ENCODE data around the gene SLC38A2.
A peak's percentile ranks its signal among the peaks of the same experiment; 100 is the strongest.

The SLC38A2 gene

DNA sequence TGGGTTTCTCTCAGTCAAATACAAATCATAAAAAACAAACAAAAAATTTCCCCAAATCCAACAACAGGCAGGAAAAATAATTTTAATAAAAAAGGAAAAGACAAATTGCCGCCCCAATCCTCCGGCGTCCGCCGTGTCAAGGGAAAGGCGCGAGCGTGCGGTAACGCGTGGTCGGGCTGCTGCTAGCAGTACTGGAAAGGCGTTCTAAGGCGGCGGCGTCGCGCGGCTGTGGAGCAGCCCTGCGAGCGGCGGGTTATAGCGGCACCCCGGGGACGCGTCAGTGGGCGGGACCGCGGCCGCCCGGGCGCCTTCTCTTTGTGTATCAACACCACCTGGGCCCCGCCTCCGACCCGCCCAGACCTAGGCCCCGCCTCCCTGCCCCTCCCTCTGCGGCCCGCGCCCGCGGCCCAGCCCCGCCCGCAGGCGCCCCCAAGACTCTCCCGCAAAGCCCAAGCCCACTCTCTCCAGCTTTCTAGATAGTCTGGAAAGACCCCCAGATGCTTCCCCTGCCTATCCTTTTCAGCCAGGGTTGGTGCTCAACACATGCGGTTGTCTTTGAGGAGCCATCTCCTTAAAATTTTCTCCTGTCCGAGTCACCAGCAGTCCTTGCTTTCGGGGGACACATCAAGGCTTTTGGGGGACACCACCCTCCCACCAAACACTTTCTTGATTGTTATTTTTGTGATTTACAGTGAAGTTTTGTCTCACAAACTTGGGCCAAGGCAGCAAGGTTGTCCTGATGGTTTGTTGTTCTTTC lies at the start of gene SLC38A2:
Gene SLC38A2, minus strand, starts transcription at position 230 of the 757 bp plus-strand sequence. CDS start 1,480 bp downstream, outside the sequence.
- DNase-seq: peak; percentile 97

DNA sequence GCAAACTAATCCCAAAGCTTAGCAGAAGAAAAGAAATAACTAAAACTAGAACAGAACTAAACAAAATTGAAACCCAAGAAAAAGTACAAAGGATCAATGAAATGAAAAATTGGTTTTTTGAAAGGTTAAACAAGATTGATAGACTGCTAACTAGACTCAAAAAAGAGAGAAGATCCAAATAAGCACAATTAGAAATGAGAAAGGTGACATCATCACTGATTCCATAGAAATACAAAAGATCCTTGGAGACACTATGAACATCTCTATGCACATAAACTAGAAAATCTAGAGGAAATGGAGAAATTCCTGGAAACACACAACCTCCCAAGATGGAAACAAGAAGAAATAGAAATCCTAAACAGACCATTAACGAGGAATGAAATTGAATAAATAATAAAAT lies 47.1 kb upstream of the SLC38A2 start:
- no peak for DNase-seq

DNA sequence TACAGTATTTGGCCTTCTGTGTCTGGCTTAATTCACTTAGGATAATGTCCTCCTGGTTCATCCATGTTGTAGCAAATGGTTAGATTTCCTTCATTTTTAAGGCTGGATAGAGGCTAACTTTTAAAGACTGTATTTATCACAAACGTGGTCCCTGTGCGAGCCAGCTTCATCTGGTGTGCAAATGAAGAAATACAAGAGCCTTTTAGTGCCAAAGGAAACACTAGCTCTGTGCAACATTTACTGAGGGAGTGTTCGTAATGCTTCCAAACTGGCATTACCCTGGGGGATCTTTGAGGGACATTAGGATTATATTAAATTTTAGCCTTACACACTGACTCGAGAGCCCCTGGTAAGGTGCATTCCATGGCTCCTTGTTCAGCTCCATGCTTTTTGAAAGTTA lies 43.0 kb upstream of the SLC38A2 start:
- no peak for DNase-seq

DNA sequence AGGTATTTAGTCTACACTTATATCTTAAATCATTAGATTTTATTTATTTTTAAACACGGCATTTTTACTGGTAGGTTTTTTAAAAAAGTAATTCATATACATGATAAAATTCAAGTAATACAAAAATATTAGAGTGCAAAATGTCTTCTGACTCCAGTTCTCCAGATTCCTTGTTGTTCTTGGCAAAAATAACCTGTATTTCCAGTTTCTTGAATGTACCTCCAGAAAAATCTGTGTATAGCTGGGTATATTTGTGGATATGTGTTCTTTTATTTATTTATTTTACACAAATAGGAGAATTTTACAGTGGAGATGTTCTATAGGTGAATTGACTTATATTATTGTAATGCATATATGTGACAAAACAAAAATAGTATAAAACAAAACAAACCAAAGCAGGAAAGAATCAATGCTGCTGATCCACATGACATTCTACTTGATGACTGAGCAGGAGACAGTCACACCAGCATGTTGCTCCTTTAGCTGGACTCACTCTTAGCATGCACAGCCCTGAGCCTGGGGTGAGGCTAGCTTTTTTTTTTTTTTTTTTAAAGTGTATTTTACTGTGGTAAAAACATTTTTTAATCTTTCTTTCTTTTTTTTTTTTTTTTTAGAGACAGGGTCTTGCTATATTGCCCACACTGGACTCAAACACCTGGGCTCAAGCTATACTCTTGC lies 42.2 kb upstream of the SLC38A2 start:
- DNase-seq: no peak

DNA sequence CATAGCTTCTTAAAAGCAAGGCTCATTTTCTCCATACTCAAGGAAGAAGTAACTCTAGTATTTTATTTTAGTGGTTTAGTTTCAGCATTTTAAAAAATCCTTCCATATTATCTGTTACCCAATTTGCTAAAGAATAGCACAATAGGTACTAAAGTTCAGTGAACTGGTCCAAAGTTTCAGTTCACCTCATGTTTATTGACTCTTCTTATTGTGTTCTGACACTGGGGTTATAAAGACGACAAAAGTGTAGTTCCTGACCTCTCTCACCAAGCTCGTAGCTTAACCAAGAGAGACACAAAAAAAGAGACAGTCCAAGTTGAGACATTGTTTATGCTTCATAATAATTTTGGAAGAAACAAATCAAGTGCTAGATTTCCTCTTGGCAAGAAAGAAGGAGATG lies 40.8 kb upstream of the SLC38A2 start:
- DNase-seq: no peak

DNA sequence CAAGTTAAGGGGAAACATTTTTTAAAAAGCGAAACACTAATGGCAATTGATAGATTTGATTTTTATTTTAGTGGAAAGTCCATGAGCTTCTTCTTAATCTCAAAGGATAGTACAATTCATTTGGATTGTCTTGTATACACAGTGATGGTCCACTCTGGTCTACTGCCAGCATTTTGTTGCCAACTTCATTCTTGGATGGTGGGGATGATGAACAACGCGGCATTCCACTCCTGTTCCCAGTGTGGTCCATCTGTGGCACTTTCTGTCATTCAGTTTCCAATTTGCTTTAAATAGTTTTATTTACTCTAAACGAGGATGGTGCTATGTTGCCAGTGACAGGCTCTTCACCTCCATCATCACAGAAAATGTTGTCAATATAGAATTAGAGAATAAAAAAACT lies 40.3 kb upstream of the SLC38A2 start:
- DNase-seq: no peak

DNA sequence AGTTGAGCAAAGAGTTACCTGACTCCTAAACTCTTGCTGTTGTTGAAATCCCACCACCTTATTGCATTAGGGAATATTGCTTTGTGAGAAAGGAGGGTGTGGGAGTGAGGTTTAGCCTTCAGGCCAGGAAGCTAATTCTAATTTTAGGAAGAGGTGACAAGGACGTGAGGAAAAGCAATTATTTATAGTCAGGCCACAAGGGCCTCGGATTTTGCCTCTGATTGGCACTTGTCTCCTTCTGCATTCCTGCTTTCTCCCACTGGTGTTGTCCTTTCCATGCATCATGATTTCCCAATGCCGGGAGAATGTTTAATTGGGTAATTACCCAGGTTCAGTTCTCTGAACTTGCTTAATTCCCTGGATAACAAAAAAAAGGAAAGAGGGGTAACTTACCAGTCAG lies 37.9 kb upstream of the SLC38A2 start:
- no peak for DNase-seq

DNA sequence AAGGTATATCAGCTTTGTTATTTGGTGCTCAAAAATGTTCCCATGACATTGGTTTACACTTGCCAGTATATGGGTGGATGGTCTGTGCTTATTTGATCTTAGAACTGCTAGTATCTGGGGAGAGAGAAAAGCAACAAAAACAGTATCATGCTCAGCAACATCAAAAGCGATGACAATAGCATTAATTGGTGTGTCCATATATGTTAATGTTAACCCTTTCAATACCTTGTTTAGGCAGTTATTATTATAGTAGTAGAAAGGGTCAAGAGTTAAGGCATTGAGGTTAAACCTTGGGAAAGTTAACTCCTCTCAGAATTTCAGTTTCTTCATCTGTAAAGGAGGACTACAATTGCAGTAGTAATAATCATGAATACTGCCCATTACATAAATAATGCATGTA lies 37.4 kb upstream of the SLC38A2 start:
- no peak for DNase-seq

DNA sequence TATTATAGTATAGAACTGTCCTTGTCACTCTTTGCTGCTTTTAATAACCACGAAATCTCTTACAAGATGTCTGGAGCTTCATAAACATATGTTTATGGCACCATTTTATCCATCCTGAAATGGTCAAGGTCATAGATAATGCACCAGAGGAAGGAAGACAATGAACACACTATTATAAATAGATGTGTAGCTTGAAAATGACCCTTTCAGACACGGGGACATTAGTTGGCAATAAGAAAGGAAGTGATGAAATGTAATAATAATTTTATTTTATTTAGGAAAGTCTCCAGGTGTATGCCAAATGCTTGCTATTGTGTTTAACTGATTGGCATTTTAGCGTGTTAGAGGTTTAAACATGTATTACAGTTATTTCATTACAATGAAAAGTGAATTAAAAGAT lies 36.8 kb upstream of the SLC38A2 start:
- no peak for DNase-seq

DNA sequence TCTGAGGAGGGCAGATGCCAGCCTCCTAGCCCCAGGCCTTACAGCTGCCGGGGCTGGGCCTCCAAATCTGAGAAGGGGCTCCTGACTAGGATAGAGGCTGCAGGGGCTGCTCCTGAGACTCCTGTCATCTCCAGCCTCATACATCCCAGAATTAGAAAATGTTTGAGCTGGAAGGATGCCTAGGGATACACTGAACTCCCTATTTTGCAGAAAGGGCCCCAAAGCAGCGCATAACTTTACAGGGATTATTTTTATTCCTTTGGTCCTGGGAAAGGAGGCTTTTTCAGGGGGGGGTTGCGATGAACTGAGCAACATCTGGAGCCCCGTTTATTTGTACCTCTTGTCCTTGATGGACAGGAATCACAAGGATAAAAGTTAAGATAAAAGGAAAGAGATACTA lies 35.9 kb upstream of the SLC38A2 start:
- no peak for DNase-seq

DNA sequence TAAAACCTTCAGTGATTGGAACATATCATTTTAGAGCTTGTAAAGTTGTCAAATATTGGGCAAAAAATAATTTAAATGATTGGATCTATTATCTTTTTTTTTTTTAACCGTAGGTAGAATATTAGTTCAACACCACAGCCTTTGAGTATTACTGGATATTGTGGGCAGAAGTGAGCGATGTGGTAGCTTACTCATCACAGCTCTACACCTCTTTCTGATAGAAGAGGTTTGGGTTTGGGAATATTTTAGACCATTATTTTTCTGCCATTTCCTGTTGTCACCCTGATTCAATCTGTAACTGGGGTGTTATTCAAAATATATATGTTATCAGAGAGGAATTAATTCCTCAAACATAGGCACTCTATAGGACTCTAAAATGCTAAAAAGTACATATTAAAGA lies 34.8 kb upstream of the SLC38A2 start:
- no peak for DNase-seq

DNA sequence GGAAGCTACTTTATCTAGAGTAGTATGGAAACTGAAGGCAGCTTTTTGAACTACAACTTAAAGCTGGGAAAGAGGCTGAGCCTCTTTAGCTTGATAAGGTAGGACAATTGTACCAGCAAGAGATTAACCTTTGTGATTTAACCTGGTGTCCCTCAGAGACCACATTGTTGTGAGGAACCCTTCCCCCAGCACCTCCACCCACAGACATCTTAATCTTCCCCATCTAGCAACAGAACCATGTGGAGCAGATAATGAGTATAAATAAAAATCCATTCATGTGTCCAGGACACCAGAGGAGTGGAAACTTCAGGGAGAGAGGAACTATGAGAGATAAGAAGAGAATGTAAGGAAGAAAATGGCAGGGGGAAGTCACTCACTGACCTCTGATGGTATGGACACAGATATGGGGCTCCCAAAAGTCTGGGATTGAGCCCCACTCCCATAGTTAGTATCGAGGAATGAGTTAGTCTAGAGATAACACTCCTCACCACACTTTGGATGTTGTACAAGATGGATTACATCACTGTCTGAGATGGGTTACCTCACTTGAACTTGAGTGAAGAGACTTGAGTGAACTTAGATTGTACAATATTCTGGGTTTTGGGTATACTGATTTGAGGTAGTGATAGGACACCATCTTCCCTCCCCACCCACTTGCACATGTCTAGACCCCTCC lies 33.9 kb upstream of the SLC38A2 start:
- DNase-seq: no peak

DNA sequence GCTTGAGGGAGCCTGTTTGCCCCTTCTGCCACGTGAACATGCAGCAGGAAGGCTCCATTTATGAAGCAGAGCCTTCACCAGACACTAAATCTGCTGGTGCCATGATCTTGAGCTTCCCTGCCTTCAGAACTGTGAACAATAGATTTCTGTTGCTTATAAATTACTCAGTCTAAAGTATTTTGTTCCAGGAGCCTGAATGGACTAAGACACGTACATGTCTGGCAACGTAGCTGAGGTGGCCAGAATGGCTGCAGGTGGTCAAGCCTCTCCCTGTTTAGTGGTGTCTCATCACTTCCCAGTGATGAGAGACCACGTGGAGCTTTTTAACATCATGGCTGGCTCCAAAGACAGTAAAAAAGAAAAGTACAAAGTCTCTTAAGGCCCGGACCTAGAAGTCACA lies 32.2 kb upstream of the SLC38A2 start:
- no peak for DNase-seq

DNA sequence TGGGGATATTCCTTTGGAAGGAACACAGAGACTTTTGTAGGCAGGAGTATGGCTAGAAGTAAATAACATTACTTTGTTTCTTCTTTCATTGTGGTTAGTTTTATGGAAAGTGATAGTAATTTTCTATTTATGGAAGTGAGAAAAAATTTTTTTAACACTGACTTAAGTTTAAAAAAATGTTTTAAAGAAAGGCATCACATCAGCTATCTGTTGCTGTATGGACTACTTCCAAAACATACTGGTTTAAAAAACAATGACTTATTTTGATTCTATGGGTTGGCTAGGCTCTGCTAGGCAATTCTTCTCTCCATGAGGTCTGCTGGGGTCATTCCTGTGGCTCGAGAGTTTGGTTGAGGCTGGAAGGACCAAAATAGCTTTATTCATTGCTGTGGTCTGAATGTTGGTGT lies 31.7 kb upstream of the SLC38A2 start:
- DNase-seq: no peak

DNA sequence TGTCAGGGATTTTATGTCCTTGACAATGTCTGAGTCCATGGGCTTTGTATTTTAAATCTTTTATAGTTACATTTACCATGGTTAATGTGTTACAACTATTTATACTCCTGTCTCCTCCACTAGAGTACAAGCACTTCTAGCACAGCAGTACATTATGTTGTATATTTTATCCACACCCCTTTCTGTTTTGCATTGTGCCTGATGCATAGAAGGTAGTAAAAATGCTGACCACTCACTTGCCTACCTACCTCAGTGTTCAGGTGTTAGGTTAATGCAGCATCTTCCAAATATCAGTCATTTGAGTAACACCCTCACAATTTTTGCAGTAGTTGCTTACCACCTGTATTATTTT lies 31.1 kb upstream of the SLC38A2 start:
- DNase-seq: no peak

DNA sequence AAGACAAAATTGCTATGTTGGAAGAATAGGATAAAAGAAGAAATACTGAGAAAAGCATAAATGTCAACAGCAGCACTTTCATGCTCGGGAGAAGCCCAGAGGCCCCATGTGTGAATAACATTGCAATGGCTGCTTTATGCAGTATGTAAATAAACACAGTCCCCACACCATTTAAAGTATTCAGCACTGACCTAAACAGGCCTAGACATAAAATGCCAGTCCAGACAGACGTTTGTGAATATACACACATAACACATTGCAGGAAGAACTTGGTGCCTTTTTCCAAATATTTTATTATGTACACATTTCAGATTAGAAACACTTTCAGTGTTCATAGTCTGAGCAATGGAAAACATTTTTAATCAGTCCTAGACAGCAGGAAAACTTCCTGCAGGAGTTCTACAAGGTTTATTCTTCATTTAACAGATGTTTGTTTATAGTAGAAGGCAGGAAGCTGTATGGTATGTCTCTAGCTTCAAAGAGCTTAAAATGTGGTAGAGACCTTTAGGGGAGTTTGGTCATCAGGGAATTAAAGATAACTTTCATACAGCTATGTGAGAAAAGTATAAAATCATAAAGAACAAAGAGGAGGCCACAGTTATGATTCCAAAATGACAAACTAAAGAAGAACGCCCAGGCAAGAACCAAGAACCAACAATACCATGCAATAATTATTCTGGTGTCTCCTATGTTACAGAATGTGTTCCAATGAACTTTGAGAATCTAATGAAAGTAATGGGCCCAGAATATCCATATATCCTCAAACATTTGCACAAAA lies 30.6 kb upstream of the SLC38A2 start:
- DNase-seq: no peak

DNA sequence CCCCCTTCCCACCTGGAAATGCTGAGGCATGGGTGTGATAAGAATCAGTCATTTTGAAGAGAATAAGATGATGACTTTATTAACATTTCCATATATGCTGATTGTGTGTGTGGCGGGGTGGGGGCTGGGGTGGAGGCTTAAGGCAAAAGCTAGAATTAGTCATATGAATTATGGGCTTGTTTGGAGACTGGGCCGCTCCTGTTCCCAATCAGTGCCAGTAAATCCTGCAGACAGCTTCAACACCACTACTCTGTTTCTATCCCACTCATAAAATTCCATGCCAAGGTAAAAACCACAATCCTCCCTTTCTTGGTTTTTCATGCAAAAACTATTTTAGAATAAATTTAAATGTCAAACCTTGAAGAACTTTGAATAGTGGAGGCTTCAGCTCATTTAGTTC lies 29.9 kb upstream of the SLC38A2 start:
- DNase-seq: no peak

DNA sequence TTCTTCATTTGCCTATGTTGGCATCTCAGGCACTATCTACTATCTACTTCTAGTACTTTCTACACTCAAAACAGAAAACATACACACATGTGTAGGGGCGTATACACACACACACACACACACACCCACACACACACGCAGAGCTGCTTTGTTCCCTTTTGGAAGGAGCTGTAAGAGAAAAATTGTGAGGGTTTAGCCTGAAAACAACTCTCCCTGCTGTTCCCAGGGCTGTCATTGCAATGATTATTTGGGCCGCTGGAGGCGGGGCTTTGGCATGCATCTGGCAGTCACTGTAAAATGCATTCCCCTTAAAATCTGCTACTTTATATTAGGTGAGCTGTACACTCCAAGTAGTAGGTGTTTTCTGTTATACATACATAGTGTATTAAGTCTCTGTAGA lies 29.1 kb upstream of the SLC38A2 start:
- DNase-seq: no peak

DNA sequence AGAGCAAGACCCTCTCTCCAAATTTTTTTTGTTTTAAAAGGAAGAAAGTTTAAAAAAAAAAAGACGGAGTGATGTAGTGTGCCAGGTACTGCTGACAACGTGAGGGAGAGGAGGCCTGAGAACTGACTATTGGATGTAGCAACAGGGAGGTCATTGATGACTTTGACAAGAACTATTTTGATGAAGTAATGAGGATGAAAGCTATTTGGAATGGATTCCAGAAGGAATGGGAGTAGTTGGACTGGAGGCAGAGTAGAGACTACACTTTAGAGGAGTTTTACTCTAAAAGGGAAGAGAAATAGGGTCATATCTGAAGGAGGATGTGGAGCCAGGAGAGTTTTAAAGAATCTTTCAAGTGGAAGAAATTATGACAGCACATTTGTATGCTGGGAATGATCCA lies 27.8 kb upstream of the SLC38A2 start:
- no peak for DNase-seq

DNA sequence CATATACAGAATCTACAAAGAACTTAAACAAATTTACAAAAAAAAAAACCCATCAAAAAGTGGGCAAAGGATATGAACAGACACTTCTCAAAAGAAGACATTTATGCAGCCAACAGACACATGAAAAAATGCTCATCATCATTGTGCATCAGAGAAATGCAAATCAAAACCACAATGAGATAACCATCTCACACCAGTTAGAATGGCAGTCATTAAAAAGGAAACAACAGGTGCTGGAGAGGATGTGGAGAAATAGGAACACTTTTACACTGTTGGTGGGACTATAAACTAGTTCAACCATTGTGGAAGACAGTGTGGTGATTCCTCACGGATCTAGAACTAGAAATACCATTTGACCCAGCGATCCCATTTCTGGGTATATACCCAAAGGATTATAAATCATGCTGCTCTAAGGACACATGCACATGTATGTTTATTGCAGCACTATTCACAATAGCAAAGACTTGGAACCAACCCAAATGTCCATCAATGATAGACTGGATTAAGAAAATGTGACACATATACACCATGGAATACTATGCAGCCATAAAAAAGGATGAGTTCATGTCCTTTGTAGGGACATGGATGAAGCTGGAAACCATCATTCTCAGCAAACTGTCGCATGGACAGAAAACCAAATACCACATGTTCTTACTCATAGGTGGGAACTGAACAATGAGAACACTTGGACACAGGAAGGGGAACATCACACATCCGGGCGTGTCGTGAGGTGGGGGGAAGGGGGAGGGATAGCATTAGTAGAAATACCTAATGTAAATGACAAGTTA lies 27.1 kb upstream of the SLC38A2 start:
- DNase-seq: peak; percentile 55

DNA sequence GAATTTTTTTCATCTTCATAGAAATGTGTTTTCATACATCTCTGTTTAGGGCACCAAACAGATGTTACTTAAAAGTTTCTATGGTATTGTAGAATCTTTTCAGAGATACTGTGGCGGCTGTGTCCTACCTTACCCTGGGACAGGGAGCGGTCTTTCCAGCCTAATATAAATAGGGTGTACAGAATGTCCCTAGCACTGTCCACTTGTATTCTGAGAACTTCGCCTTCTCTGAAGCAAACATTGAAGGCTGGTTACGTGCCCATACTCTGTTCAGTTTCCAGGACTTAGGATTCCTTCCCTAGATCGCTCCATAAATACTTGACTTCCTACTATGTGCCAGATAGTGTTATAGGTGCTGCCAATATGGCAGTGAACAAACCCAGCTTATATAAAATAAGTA lies 24.3 kb upstream of the SLC38A2 start:
- DNase-seq: no peak

DNA sequence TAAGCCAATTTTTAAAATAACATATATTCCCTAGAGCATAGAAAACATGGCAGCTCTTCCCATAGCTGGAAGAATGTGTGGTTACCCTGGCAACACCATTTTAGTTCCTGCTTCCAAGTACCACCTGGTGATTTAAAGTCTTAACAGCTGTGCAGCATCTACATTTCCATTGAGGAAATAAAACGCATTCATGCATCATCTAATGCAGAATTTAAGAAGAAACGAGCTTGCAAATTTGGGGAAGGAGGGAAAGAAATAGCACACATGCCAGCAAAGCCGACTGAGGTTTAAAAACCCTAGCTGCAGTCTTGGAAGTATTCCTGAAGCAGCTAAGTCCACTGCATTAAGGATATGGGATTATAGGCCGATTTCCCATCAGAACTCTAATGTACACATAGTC lies 22.8 kb upstream of the SLC38A2 start:
- DNase-seq: no peak

DNA sequence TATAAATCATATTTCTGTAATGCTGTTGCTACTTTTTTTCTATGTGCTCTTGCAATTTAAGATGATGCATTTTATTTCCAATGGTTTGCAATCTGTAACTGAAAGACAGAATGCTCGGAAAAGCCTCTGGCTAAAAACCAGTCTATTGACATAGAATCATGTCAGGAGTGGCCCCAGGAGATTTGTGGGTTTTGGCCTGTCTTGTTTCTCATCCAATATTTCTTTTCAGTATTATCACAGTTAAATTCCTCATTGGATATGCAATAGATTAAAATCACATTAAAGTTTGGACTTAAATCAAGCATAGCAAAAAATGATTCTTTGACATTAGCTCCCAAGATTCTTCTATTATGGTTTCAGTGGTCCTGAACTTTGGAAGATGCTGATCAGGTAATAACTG lies 19.1 kb upstream of the SLC38A2 start:
- no peak for DNase-seq
